Activated naive CD4-positive, alpha-beta T cell treated with anti-CD3 and anti-CD28 coated beads, Interleukin-2, amount 50 U/mL, for 24 hours (primary cell): Measurements from ENCODE around the gene CIP2A.

Experiments used
- H3K27ac Mint-ChIP-seq: one replicate; pipeline ENCODE4 v1.8.0; 2021; ENCODE audit warnings: mild to moderate bottlenecking, mixed read lengths
- H3K27me3 Mint-ChIP-seq: one replicate; pipeline ENCODE4 v1.8.0; 2021; ENCODE audit warnings: mixed read lengths
- H3K36me3 Mint-ChIP-seq: one replicate; pipeline ENCODE4 v1.8.0; 2021; ENCODE audit warnings: mixed read lengths
- H3K4me1 Mint-ChIP-seq: one replicate; pipeline ENCODE4 v1.8.0; 2021; ENCODE audit warnings: mixed read lengths
- H3K4me3 Mint-ChIP-seq: one replicate; pipeline ENCODE4 v1.8.0; 2021; ENCODE audit warnings: mild to moderate bottlenecking, mixed read lengths
- H3K9me3 Mint-ChIP-seq: one replicate; pipeline ENCODE4 v1.8.0; 2021; ENCODE audit warnings: mixed read lengths

The CIP2A gene

DNA sequence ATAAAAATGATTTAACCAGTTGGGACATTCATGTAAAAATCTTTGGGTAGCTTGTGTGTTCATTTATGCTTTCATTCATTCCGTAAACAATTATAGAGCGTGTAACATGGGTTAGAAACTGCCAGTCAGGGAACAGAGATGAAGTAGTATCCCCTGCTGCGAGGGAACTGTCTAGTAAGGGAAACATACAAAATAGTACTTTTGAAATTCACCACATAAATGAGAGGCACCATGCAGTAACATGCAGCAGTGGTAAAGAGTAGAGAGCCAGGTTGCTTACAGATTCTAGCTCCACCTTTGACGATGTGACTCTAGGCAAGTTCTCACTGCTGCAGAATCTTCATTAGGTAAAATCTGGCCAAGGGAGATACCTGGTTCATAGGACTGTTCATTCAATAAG, 1.2 kb upstream of the CIP2A start:
- H3K4me1 Mint-ChIP-seq: peaks cover 42% of the 10 kb centered on the region
- peak overlapping the region; percentile 96 for H3K27ac Mint-ChIP-seq
- peak overlapping the region; percentile 96 for H3K4me3 Mint-ChIP-seq
- no peaks in the 10 kb centered on the region for H3K36me3 Mint-ChIP-seq
- no peaks in the 10 kb centered on the region for H3K27me3 Mint-ChIP-seq
- H3K9me3 Mint-ChIP-seq: no peaks in the 10 kb centered on the region

DNA sequence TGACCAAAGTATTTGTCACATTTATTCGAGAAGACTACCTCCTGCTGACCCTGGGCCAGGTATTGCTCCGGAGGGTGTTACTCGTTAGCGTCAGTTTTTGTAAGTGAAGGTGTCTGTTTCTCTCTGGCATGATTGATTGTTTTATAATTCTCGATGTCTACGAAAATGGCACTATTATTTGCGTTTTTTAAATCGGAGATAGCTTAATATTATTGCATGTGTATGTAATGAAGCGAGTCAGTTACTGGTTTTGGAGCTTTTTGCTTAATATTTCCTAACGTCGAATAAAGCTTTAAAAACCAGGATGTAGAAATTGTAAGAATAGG, 723 bp upstream of the CIP2A start:
- peaks cover 41% of the 10 kb centered on the region for H3K4me1 Mint-ChIP-seq
- H3K27me3 Mint-ChIP-seq: no peaks in the 10 kb centered on the region
- peaks cover 3% of the 10 kb centered on the region for H3K36me3 Mint-ChIP-seq
- H3K4me3 Mint-ChIP-seq: peak overlapping the region; percentile 96
- peak overlapping the region; percentile 96 for H3K27ac Mint-ChIP-seq
- no peaks in the 10 kb centered on the region for H3K9me3 Mint-ChIP-seq

DNA sequence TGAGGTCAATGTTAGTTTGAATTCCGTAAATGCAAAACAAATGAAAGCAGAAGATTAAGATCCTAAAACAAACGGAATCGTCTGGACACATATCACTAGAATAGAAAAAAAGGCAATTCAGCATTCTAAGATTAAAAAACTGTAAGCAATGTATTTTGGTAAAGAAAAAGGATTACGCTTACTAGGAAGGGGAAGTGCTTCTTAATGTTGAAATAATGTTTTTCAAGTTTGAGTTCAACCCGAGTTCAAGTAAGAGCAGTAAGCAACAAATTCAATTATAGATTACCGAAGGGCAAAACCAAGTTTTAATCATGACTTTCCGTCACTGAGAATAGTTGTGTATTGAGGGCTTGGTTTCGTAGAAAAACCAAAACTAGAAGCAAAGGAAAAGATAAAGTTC, 637 bp downstream of the CIP2A start:
- no peaks in the 10 kb centered on the region for H3K9me3 Mint-ChIP-seq
- H3K4me3 Mint-ChIP-seq: peak overlapping the region; percentile 96
- H3K27me3 Mint-ChIP-seq: no peaks in the 10 kb centered on the region
- H3K4me1 Mint-ChIP-seq: peaks cover 37% of the 10 kb centered on the region
- peak overlapping the region; percentile 96 for H3K27ac Mint-ChIP-seq
- peaks cover 3% of the 10 kb centered on the region for H3K36me3 Mint-ChIP-seq

DNA sequence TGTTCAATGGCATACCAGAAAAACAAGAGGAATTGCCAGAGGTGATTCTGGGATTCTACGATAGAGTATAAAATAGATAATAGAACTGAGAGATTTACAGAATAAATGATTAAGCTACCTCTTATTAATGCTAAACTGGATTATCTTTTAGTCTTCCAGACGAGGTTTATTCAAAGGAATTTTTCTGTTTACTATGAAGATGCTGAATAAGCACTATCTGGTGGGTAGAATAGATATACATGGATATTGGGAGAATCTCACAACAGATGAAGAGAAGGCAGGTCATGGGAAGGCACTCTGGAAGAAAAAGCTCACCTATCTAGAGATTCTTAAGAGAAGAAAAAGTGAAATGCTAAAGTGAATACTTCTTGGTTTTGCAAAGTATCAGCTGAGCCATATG, 11.2 kb downstream of the CIP2A start:
- H3K9me3 Mint-ChIP-seq: peaks cover 8% of the 10 kb centered on the region
- H3K27ac Mint-ChIP-seq: no peak overlapping the region
- no peaks in the 10 kb centered on the region for H3K4me1 Mint-ChIP-seq
- H3K27me3 Mint-ChIP-seq: no peaks in the 10 kb centered on the region
- H3K36me3 Mint-ChIP-seq: peaks cover 7% of the 10 kb centered on the region
- no peak overlapping the region for H3K4me3 Mint-ChIP-seq

DNA sequence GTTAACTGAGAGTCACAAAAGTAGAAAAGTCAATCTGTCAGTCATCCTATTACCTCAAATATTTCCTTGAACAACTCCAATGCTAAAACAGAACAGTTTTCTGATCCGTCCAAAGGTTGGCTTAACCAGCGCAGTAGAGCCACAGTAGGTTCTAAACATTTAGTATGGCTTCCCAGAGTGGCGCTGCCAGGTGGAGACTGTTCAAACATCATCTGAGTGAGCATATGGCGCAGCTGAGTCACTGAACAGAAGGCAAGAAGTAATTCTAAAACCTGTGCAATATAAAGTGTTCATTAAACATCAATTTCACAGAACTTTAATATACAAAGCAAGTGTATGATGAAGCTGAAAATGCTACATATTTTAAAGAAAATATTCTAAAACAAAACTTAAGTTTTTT, 19.9 kb downstream of the CIP2A start:
- H3K36me3 Mint-ChIP-seq: peaks cover 16% of the 10 kb centered on the region
- no peaks in the 10 kb centered on the region for H3K4me1 Mint-ChIP-seq

DNA sequence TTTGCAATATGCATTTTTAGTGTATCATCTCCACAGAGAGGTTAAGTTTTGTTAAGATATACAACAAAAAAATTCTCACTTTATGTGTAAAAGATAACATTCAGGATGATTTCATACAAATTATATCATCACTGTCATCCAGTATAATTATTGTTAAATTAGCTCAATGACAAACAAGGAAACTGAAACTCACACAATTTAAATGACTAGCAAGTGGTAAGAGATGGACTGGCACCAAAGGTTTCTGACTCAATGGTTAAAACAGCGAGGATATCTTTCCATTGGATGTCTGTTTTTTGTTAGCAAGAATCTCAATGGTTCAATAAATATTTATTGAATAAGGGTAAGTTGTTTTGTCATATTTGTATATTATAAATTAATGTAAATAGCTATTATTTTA, 22.6 kb downstream of the CIP2A start:
- Mint-ChIP-seq H3K36me3 (peaks cover 8% of the 10 kb centered on the region), H3K27ac (no peak overlapping the region), H3K9me3 (no peaks in the 10 kb centered on the region), H3K27me3 (no peaks in the 10 kb centered on the region), H3K4me3 (no peak overlapping the region), H3K4me1 (no peaks in the 10 kb centered on the region)

More for the DNA sequence above, 19.9 kb downstream of the CIP2A start:
- no peak overlapping the region for H3K27ac Mint-ChIP-seq
- no peaks in the 10 kb centered on the region for H3K27me3 Mint-ChIP-seq
- no peak overlapping the region for H3K4me3 Mint-ChIP-seq
- peaks cover 11% of the 10 kb centered on the region for H3K9me3 Mint-ChIP-seq

DNA sequence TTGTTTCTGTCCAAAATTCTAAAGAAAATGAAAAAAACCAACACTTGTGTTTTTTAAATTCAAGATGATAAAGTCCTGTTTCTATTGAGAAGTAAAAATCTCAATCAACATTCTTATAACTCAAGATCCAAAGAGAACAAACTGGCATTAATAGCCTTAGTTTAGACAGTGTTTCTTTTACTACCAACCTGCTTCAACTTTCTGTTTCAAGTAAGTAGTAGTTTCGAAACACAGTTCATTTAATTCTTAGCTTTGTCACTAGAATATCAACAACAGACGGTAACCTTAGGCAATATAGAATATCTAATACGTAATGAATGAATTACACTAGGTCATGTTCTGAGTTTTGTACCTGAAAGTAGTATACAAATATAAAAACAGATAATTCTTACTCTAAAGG, 23.7 kb downstream of the CIP2A start:
- H3K36me3 Mint-ChIP-seq: peaks cover 8% of the 10 kb centered on the region
- no peaks in the 10 kb centered on the region for H3K9me3 Mint-ChIP-seq
- no peaks in the 10 kb centered on the region for H3K4me1 Mint-ChIP-seq
- H3K27me3 Mint-ChIP-seq: no peaks in the 10 kb centered on the region
- H3K27ac Mint-ChIP-seq: no peak overlapping the region
- no peak overlapping the region for H3K4me3 Mint-ChIP-seq

DNA sequence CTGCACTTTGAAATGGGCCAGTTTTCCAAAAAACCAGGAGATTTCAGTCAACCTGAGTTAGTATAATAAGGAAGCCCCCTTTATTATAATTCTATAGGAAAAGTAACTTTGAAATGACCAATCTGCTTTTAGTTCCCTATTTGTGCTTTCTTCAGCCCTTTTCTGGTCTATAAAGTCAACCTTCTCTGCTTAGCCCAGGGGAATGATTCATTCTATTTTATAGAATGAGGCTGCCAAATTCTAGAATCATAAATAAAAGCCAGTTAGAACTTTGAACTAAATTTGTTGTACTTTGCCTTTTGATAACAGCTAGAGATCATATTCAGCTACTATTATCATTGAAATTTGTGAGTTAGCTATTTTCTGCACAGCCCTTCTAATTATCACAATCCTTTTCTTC, 24.7 kb downstream of the CIP2A start:
- Mint-ChIP-seq H3K4me3 (no peak overlapping the region), H3K27ac (no peak overlapping the region), H3K9me3 (no peaks in the 10 kb centered on the region), H3K27me3 (no peaks in the 10 kb centered on the region), H3K4me1 (no peaks in the 10 kb centered on the region), H3K36me3 (peaks cover 4% of the 10 kb centered on the region)

DNA sequence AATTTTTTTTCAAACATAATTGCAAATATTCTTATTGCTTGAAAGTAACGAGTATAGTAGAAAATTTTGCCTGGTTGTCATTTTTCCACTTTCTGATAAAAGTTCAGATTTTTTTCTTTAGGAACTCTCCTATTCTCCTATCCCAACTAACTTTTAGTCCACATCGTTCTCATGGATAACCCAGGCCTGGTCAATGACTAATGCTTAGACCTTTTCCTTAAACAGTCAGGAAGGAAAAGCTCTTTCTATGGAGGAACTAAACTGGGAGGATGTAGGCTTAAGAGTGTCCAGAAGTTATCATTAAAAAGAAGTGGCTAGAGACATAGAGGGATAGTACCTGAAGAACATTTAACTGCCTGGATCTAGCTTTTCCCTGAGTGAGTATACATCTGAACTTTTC, 26.7 kb downstream of the CIP2A start:
- no peaks in the 10 kb centered on the region for H3K4me1 Mint-ChIP-seq
- H3K27ac Mint-ChIP-seq: no peak overlapping the region

DNA sequence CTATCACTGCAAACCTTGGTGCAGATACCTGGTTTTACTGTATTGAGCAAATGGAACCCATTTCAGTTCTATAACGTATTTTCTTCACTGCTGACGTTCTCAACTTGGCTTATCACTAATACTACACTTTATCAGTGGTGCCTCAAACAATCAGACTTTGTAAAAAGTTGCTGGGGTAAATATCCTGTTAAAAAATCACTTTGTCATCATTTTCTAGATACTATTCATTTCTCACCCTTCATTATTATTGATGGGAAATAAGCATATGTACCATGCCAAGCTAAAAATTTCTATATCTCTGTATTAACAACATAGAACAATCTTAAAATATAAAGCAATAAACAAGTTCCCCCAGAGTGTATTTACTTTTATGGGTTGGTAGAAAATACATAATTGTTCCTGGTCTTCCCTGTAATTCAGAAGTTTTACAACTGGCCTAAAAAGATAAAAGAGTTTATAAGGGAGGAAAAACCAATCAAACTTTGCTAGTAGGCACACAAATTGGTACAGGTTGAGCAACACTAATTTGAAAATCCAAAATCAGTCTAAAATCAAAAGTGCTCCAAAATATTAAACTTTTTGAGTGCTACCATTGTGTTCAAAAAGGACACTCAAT, 33.2 kb downstream of the CIP2A start:
- Mint-ChIP-seq H3K4me1 (no peaks in the 10 kb centered on the region), H3K9me3 (no peaks in the 10 kb centered on the region), H3K27me3 (no peaks in the 10 kb centered on the region), H3K27ac (no peak overlapping the region), H3K4me3 (no peak overlapping the region), H3K36me3 (peaks cover 6% of the 10 kb centered on the region)

More for the DNA sequence above, 26.7 kb downstream of the CIP2A start:
- Mint-ChIP-seq H3K27me3 (no peaks in the 10 kb centered on the region), H3K36me3 (peaks cover 3% of the 10 kb centered on the region), H3K9me3 (no peaks in the 10 kb centered on the region), H3K4me3 (no peak overlapping the region)

DNA sequence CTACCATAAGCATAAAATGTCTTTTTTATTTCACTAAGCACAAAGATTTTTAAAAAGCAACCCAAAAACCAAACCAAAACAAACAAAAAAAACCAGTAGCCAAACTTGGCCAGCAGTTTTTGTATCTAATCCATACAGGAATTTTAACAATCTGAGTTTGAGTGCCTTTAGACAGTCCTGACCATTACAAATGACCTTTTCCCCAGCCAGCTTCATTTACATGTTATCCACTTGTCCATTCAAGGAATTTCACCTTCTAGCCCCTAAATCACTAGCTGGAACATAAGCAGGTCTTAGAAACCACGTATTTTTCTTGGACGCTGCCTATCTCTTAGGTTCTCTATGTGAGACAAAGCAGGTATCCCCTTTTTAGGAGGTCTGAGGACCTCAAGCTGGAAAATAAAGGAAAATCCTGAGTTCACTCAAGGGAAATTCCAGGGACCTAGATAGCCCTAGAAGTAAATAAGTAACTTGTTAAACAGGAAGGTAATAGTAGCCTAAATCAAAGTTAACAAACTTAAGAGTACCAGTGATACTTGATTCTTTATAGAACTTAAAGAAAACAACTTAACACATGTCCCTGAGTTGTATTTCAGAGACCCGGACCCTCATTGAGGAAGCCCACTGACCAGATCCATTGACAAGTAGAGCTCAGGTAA, 34.2 kb downstream of the CIP2A start:
- Mint-ChIP-seq H3K36me3 (peaks cover 6% of the 10 kb centered on the region), H3K4me1 (no peaks in the 10 kb centered on the region), H3K27me3 (no peaks in the 10 kb centered on the region), H3K27ac (no peak overlapping the region), H3K4me3 (no peak overlapping the region), H3K9me3 (no peaks in the 10 kb centered on the region)

DNA sequence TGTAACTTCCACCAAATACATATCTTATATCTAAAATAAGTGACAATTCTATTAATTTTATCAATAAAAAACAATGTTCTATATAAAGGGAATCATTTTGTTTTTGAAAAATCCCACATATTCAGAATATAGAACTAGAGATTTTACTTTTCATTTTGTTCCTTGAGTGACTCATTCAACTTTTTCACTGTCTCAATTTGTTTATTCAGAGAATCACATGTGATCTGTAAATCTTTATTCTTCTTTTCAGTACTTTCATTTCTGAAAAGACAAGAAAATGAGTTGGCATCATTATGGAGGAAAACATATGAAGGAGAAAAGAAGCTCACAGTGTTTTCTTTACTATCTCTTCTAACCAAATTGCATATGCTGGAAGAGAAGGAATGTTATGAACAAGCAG, 35.0 kb downstream of the CIP2A start:
- Mint-ChIP-seq H3K4me3 (no peak overlapping the region), H3K9me3 (no peaks in the 10 kb centered on the region), H3K27me3 (no peaks in the 10 kb centered on the region), H3K4me1 (no peaks in the 10 kb centered on the region), H3K27ac (no peak overlapping the region), H3K36me3 (peaks cover 6% of the 10 kb centered on the region)

DNA sequence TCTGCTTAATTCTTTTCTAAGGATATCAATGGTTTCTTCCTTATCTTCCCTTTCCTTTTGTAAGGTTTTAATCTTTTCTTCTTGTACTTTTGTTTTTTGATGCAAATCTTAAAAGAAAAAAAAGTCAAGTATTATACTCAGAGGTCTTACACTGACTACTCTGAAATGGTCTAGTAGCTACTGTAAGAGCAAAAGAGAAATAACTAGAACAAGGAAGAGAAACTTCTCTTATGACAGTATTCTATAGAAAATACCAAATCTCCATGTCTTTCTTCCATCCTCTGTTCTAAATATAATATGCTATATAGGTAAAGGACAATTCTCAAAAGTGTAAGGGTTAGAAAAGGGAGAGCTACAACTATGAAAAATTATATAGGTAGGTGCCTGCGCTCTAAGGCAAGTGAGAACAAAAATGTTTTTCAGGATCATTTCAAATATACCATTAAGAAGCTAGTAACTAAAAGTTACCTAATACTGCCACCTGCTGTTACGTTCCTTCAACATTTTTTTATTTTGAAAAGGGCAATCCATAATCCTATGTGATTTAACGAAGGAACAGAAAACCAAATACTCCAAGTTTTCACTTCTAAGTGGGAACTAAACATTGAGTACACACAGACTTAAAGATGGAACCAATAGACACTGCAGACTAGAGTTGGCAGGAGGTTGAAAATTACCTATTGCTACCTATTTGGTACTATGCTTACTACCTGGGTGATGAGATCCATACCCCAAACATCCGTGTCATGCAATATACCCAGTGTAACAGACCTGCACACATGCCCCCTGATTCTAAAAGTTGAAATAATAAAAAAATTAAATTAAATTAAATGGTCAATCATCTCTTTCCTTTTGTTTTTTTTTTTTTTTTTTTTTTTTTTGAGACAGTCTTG, 36.7 kb downstream of the CIP2A start:
- Mint-ChIP-seq H3K4me1 (no peaks in the 10 kb centered on the region), H3K27me3 (no peaks in the 10 kb centered on the region), H3K4me3 (no peak overlapping the region), H3K27ac (no peak overlapping the region), H3K9me3 (no peaks in the 10 kb centered on the region), H3K36me3 (peaks cover 6% of the 10 kb centered on the region)

DNA sequence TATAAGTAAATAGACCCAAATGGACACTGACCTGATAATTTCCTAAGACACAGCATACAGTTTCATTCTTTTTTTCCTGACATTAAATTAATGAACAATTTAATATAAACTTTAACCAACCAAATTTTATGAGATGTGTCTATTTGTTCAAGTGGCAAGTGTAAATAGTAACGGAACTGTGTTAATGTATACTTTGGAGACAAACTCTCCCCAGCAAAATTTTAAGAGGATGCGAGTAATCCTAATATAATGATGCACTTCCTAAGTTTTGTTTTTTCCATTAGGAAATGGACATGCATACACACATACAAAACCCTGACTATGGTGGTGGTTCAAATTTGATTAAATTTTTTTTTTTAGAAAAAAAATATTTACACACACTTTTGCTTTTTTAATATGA, 40.4 kb downstream of the CIP2A start:
- H3K27me3 Mint-ChIP-seq: no peaks in the 10 kb centered on the region
- H3K27ac Mint-ChIP-seq: no peak overlapping the region
- peaks cover 10% of the 10 kb centered on the region for H3K4me1 Mint-ChIP-seq

DNA sequence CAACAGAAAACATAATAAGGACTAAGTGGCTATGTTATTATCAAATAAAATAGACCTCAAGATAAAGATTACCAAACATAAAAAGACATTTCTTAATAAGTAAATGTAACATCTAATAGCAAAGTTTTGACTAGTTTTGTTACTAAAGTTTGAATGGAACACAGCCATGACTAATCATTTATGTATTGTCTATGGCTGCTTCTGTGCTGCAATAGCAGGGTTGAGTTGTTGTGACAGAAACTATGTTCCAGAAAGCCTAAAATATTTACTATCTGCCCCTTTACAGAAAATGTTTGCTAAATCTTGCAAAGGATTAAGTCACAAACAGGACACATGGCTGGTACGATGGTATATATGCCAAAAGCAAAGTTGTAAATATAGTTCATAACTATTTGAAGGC, 40.9 kb downstream of the CIP2A start:
- no peak overlapping the region for H3K4me3 Mint-ChIP-seq
- no peaks in the 10 kb centered on the region for H3K27me3 Mint-ChIP-seq
- peaks cover 11% of the 10 kb centered on the region for H3K36me3 Mint-ChIP-seq
- H3K27ac Mint-ChIP-seq: no peak overlapping the region
- peaks cover 10% of the 10 kb centered on the region for H3K4me1 Mint-ChIP-seq
- H3K9me3 Mint-ChIP-seq: no peaks in the 10 kb centered on the region

More for the DNA sequence above, 40.4 kb downstream of the CIP2A start:
- Mint-ChIP-seq H3K9me3 (no peaks in the 10 kb centered on the region), H3K36me3 (peaks cover 8% of the 10 kb centered on the region), H3K4me3 (no peak overlapping the region)

DNA sequence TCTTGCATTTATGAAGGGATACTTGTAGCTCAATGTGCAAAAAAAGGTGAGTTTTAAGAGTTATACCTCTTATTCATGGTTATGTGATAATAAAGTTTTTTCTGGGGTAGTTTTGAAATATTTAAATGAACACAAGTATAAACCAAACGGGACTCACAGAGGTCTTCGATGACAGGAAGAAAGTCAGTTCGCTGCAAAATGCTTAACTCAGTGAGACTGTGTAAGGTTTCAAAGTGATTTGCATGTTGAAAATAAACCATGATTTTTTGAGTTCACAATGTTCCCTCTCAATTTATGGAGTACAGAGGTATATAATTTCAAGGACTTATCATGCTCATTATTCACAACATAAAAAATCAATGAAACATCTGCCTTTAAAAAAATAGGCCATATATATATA, 42.5 kb downstream of the CIP2A start:
- H3K9me3 Mint-ChIP-seq: no peaks in the 10 kb centered on the region
- H3K36me3 Mint-ChIP-seq: peaks cover 11% of the 10 kb centered on the region
- no peaks in the 10 kb centered on the region for H3K27me3 Mint-ChIP-seq
- peak overlapping the region; percentile 26 for H3K4me3 Mint-ChIP-seq
- peaks cover 10% of the 10 kb centered on the region for H3K4me1 Mint-ChIP-seq
- H3K27ac Mint-ChIP-seq: no peak overlapping the region
